ENCODE measurements around the gene HSFX3.
A peak's percentile ranks its signal among the peaks of the same experiment; 100 is the strongest.
"Not testable (repeated sequence)": the region's sequence is repeated elsewhere in the genome, so short reads cannot be mapped to it uniquely, and the experiment has no call there.

Gene HSFX3

DNA sequence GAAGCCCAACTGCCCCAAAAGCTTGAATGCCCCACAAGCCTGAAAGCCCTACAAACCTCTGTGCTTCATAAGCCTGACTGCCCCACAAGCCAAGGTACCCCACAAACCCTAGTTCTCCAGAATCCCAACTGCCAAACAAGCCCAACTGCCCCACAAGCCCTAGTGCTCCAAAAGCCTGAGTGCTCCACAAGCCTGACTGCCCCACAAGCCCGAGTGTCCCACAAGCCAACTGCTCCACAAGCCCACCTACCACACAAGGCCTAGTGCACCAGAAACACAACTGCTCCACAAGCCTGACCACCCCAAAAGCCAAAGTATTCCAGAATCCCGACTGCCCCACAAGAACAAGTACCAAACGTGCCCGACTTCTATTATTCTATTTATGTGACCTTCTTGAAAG is 13.6 kb upstream of the HSFX3 start:
- ATAC-seq (ENCODE audit: insufficient read depth, low read depth) = no peak
- H4K20me1 ChIP-seq (ENCODE audit: insufficient read depth, low read length) = no peaks in the 10 kb centered on the region
- no peak for TF ChIP-seq EZH2 (IDR thresholded peaks at IDR 0.05; ENCODE audit: borderline replicate concordance, low read depth, low read length, severe bottlenecking)
- TF ChIP-seq, protein P1, sequence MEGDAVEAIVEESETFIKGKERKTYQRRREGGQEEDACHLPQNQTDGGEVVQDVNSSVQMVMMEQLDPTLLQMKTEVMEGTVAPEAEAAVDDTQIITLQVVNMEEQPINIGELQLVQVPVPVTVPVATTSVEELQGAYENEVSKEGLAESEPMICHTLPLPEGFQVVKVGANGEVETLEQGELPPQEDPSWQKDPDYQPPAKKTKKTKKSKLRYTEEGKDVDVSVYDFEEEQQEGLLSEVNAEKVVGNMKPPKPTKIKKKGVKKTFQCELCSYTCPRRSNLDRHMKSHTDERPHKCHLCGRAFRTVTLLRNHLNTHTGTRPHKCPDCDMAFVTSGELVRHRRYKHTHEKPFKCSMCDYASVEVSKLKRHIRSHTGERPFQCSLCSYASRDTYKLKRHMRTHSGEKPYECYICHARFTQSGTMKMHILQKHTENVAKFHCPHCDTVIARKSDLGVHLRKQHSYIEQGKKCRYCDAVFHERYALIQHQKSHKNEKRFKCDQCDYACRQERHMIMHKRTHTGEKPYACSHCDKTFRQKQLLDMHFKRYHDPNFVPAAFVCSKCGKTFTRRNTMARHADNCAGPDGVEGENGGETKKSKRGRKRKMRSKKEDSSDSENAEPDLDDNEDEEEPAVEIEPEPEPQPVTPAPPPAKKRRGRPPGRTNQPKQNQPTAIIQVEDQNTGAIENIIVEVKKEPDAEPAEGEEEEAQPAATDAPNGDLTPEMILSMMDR (IDR thresholded peaks at IDR 0.05; ENCODE audit: borderline replicate concordance, extremely low read depth, low read length, poor library complexity, severe bottlenecking) = no peak
- no peak overlapping the region for H3K27ac ChIP-seq (ENCODE audit: low read length)
- no peaks in the 10 kb centered on the region for H3K9me3 ChIP-seq (ENCODE audit: insufficient read depth, low read length, severe bottlenecking)
- H3K9ac ChIP-seq (ENCODE audit: low read depth, low read length) = no peak overlapping the region
- no peaks in the 10 kb centered on the region for H3K79me2 ChIP-seq (ENCODE audit: insufficient read depth, low read length)
- H2AFZ ChIP-seq (ENCODE audit: low read depth, low read length) = no peak overlapping the region
- no peak for DNase-seq
- no peaks in the 10 kb centered on the region for H3K27me3 ChIP-seq (ENCODE audit: insufficient read depth, low read length, poor library complexity)
- H3K4me1 ChIP-seq (ENCODE audit: insufficient read depth, low read length) = no peaks in the 10 kb centered on the region
- no peak overlapping the region for H3K4me2 ChIP-seq (ENCODE audit: insufficient read depth, low read length)
- H3K4me3 ChIP-seq (ENCODE audit: low read depth in 1 of 2, low read length in 2 of 2) = no peak overlapping the region
- H3K36me3 ChIP-seq (ENCODE audit: insufficient read depth, low read length) = no peaks in the 10 kb centered on the region

DNA sequence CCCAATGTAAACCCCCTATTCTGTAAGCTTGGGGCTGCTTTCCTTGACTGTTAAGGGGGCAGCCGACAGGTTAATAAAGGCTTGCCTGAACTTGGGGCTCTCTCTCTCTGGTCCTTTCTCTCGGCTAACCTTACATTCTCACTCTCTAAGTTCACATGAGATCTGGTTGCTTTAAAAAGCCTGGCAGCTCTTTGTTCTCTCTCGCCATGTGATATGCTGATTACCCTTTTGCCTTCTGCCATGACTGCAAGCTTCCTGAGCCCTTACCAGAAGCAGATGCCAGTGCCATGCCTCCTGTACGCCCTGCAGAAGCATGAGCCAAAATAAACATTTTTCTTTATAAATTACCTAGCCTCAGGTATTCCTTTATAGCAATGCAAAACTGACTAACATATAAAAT is 5.5 kb upstream of the HSFX3 start:
- not testable (repeated sequence) for H3K9me3 ChIP-seq (ENCODE audit: insufficient read depth, low read length, severe bottlenecking); H2AFZ ChIP-seq (ENCODE audit: low read depth, low read length); H3K4me2 ChIP-seq (ENCODE audit: insufficient read depth, low read length); H4K20me1 ChIP-seq (ENCODE audit: insufficient read depth, low read length); H3K4me3 ChIP-seq (ENCODE audit: low read depth in 1 of 2, low read length in 2 of 2); H3K27ac ChIP-seq (ENCODE audit: low read length); H3K4me1 ChIP-seq (ENCODE audit: insufficient read depth, low read length); H3K79me2 ChIP-seq (ENCODE audit: insufficient read depth, low read length); DNase-seq; H3K36me3 ChIP-seq (ENCODE audit: insufficient read depth, low read length); ATAC-seq (ENCODE audit: insufficient read depth, low read depth); H3K9ac ChIP-seq (ENCODE audit: low read depth, low read length); H3K27me3 ChIP-seq (ENCODE audit: insufficient read depth, low read length, poor library complexity)

DNA sequence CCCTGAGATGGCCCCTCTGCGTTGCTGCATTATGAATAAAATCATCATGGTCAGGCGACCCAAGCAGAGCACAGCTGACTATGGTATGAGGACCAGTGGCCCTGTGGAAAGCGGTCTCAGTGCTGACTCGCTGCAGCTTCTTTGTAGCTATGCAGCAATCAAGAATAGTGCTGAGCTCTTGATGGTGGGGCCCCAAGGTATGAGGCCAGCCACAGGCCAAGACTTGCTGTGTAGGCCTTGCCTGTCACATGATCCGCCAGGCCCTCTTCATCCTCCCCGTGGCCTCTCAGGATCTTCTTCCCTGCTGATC is 2.2 kb upstream of the HSFX3 start:
- H4K20me1 ChIP-seq (ENCODE audit: insufficient read depth, low read length); H3K9ac ChIP-seq (ENCODE audit: low read depth, low read length); DNase-seq; H3K4me2 ChIP-seq (ENCODE audit: insufficient read depth, low read length); H3K27ac ChIP-seq (ENCODE audit: low read length); H2AFZ ChIP-seq (ENCODE audit: low read depth, low read length); H3K36me3 ChIP-seq (ENCODE audit: insufficient read depth, low read length); H3K4me1 ChIP-seq (ENCODE audit: insufficient read depth, low read length); H3K79me2 ChIP-seq (ENCODE audit: insufficient read depth, low read length); H3K27me3 ChIP-seq (ENCODE audit: insufficient read depth, low read length, poor library complexity); ATAC-seq (ENCODE audit: insufficient read depth, low read depth); H3K4me3 ChIP-seq (ENCODE audit: low read depth in 1 of 2, low read length in 2 of 2); H3K9me3 ChIP-seq (ENCODE audit: insufficient read depth, low read length, severe bottlenecking): not testable (repeated sequence)

DNA sequence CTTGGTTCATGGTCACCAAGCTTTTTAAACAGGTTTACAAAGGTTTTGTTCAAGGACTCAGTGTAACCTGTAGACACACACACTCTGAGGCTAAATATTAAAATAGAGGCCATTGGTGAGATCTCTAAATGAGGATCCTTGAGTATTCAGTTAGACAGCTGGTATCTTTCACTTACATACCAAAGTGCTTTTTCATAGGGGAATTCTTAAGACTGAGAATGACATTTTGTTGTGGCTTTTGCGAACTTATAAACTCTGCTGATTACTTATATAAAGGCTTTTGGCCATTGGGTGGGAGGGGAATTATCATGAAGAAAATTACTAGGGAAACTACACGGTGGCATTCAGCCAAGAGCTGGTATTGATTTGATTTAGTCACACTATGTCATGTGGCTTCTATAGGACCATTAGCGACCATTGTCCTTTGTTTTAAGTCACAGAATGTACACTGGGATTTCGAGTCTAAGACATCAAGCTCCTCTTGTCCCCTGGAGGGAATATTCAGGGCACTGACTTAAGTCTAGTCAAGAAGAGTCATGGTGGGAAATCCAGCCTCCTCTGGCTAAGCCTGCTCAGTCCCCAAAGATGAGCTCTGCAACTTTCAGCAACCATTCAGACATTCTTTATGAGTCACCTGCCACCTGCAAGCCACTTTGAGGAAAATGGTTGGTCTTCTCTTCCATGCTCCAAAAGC is 1.7 kb upstream of the HSFX3 start:
- not testable (repeated sequence) for DNase-seq; H2AFZ ChIP-seq (ENCODE audit: low read depth, low read length); H3K4me3 ChIP-seq (ENCODE audit: low read depth in 1 of 2, low read length in 2 of 2); H3K27ac ChIP-seq (ENCODE audit: low read length); H3K4me2 ChIP-seq (ENCODE audit: insufficient read depth, low read length); H3K27me3 ChIP-seq (ENCODE audit: insufficient read depth, low read length, poor library complexity); ATAC-seq (ENCODE audit: insufficient read depth, low read depth); H4K20me1 ChIP-seq (ENCODE audit: insufficient read depth, low read length); H3K79me2 ChIP-seq (ENCODE audit: insufficient read depth, low read length); H3K4me1 ChIP-seq (ENCODE audit: insufficient read depth, low read length); H3K9ac ChIP-seq (ENCODE audit: low read depth, low read length); H3K36me3 ChIP-seq (ENCODE audit: insufficient read depth, low read length); H3K9me3 ChIP-seq (ENCODE audit: insufficient read depth, low read length, severe bottlenecking)

DNA sequence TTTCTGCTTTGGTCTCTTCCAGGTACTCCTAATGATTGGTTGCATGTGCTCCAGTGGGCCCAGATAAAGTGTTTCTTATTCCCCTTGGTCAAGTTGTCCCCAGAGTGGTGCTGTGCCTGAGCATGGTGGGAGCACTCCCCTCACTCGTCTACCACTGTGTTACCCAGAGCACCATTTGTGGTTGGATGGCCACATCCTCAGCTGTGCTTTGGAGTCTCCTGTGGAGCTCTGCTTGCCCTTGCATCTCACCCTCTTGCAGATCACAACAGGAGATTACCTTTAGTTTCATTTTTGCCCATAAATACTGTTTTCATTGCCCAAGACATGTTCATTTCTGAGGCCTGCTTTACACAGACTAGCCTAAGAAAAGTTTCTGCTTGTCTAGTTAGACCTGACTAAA is 730 bp upstream of the HSFX3 start:
- not testable (repeated sequence) for H4K20me1 ChIP-seq (ENCODE audit: insufficient read depth, low read length); H3K36me3 ChIP-seq (ENCODE audit: insufficient read depth, low read length); DNase-seq; H3K79me2 ChIP-seq (ENCODE audit: insufficient read depth, low read length); H3K27me3 ChIP-seq (ENCODE audit: insufficient read depth, low read length, poor library complexity); H3K4me2 ChIP-seq (ENCODE audit: insufficient read depth, low read length); H3K9ac ChIP-seq (ENCODE audit: low read depth, low read length); H3K4me3 ChIP-seq (ENCODE audit: low read depth in 1 of 2, low read length in 2 of 2); H3K4me1 ChIP-seq (ENCODE audit: insufficient read depth, low read length); H2AFZ ChIP-seq (ENCODE audit: low read depth, low read length); H3K9me3 ChIP-seq (ENCODE audit: insufficient read depth, low read length, severe bottlenecking); H3K27ac ChIP-seq (ENCODE audit: low read length)
- peak; percentile 60 for ATAC-seq (ENCODE audit: insufficient read depth, low read depth)

DNA sequence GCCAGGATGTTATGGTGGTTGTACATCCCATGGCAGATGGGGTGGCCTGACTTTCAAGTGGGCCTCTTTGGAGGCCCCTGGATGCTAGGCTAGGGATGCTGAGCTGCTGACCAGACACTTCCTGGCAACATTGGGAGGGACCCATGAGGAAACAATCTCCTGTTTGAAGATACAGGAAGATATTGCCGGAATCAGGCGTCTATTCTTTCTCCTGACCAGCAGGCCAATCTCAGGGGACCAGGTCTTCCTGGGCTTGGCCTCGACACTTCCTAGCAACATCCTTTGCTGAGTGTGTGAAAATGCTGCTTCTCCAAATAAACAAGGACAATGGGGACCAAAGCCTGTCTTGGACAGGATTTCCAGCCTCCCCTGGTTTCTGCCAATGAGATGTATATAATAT is 1.9 kb downstream of the HSFX3 start:
- not testable (repeated sequence) for H3K36me3 ChIP-seq (ENCODE audit: insufficient read depth, low read length); H4K20me1 ChIP-seq (ENCODE audit: insufficient read depth, low read length); H3K79me2 ChIP-seq (ENCODE audit: insufficient read depth, low read length)

DNA sequence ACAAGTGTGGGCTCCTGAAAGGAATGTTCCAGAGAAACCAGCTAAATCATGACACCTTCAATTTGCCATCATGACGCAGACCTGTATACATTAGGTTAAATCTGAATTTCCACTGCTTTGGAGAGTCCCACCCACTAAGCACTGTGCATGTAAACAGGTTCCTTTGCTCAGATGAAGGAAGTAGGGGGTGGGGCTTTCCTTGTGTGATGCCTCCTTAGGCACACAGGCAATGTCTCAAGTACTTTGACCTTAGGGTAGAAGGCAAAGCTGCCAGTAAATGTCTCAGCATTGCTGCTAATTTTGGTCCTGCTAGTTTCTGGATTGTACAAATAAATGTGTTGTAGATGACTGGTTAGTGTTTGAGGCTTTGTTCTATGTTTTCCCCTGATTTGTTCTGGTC is 2.8 kb downstream of the HSFX3 start:
- not testable (repeated sequence) for H3K4me3 ChIP-seq (ENCODE audit: low read depth in 1 of 2, low read length in 2 of 2); ATAC-seq (ENCODE audit: insufficient read depth, low read depth)

More for the DNA sequence above, 1.9 kb downstream of the HSFX3 start:
- not testable (repeated sequence) for DNase-seq; H2AFZ ChIP-seq (ENCODE audit: low read depth, low read length); H3K27me3 ChIP-seq (ENCODE audit: insufficient read depth, low read length, poor library complexity); ATAC-seq (ENCODE audit: insufficient read depth, low read depth); H3K4me2 ChIP-seq (ENCODE audit: insufficient read depth, low read length); H3K9me3 ChIP-seq (ENCODE audit: insufficient read depth, low read length, severe bottlenecking); H3K4me1 ChIP-seq (ENCODE audit: insufficient read depth, low read length); H3K9ac ChIP-seq (ENCODE audit: low read depth, low read length); H3K27ac ChIP-seq (ENCODE audit: low read length); H3K4me3 ChIP-seq (ENCODE audit: low read depth in 1 of 2, low read length in 2 of 2)

More for the DNA sequence above, 2.8 kb downstream of the HSFX3 start:
- not testable (repeated sequence) for H4K20me1 ChIP-seq (ENCODE audit: insufficient read depth, low read length); DNase-seq; H3K36me3 ChIP-seq (ENCODE audit: insufficient read depth, low read length); H3K79me2 ChIP-seq (ENCODE audit: insufficient read depth, low read length); H3K9ac ChIP-seq (ENCODE audit: low read depth, low read length); H3K4me2 ChIP-seq (ENCODE audit: insufficient read depth, low read length); H3K9me3 ChIP-seq (ENCODE audit: insufficient read depth, low read length, severe bottlenecking); H3K4me1 ChIP-seq (ENCODE audit: insufficient read depth, low read length); H3K27ac ChIP-seq (ENCODE audit: low read length); H3K27me3 ChIP-seq (ENCODE audit: insufficient read depth, low read length, poor library complexity); H2AFZ ChIP-seq (ENCODE audit: low read depth, low read length)

Data from DND-41 (cell line).